ENCODE measurements around the gene SMIM13.

DNA sequence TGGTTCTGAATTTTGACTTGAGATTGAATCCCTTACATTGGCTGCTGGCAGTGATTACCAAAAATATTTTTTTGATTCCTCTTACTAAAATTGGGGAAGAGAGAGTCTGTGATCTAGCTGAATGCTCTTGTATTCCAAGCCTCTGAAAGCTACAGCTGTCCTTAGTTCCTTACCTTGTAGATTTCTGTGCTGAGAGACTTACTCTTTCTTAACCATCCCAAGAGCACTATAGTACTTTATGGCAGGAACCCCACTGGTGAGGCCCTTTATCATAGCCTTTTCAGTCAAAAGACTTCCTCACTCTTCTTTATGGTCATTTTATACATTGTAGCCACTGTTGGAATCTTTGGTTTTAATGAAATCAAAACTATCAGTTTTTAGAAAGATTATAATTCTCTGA, 37.0 kb downstream of the SMIM13 start:
- TF ChIP-seq CTCF (IDR thresholded peaks at IDR 0.05) = no peak
- no peak for TF ChIP-seq POLR2A (IDR thresholded peaks at IDR 0.05)
